ENCODE results near the gene CADPS. TPM values are rescaled to one million over a fixed set of nuclear protein-coding genes. Genes with fewer than 3 reads are reported as not detected.
A peak's percentile ranks its signal among the peaks of the same experiment; 100 is the strongest.

Gene CADPS
- total RNA-seq, 4 donors from 2014 or later, result 2.2 to 6.9 TPM; not detected in 2

GRCh38 chr3:62376906-62377877, 498.0 kb downstream of the CADPS start:
- 34 to 36% methylated on average over 50 to 59 of the region's 65 CpGs for WGBS, 2 donors
- no peak for DNase-seq (ENCODE audit: low spot score in 2 of 2)
- no peak overlapping the region for H3K4me3 ChIP-seq (ENCODE audit: low read depth, poor library complexity, severe bottlenecking)
- TF ChIP-seq CTCF (IDR thresholded peaks at IDR 0.05) (no peak), POLR2A (IDR thresholded peaks at IDR 0.05) (no peak)
- intact Hi-C loops (cut with DNase I; ENCODE audit: low total_unique reads), result no loop called here

- intact Hi-C loops (cut with DNase I; ENCODE audit: low total_unique reads), result no loop called here
- 58 to 68% methylated on average over 3 of the region's 3 CpGs for WGBS, 2 donors
- TF ChIP-seq POLR2A (IDR thresholded peaks at IDR 0.05), result no peak
- TF ChIP-seq CTCF (IDR thresholded peaks at IDR 0.05), result no peak
- H3K4me3 ChIP-seq (ENCODE audit: low read depth, poor library complexity, severe bottlenecking), result no peak overlapping the region
- DNase-seq (ENCODE audit: low spot score in 2 of 2), result no peak
Observed at GRCh38 chr3:62376454-62376720, 498.8 kb downstream of the CADPS start.

- no peak for DNase-seq (ENCODE audit: low spot score in 2 of 2)
- 33 to 34% methylated on average over 14 of the region's 14 CpGs for WGBS, 2 donors
- TF ChIP-seq CTCF (IDR thresholded peaks at IDR 0.05), result no peak
- no peak for TF ChIP-seq POLR2A (IDR thresholded peaks at IDR 0.05)
- intact Hi-C loops (cut with DNase I; ENCODE audit: low total_unique reads), result no loop called here
- no peak overlapping the region for H3K4me3 ChIP-seq (ENCODE audit: low read depth, poor library complexity, severe bottlenecking)
Observed at GRCh38 chr3:62375655-62376453, 499.4 kb downstream of the CADPS start.

GRCh38 chr3:62374341-62375218, 500.6 kb downstream of the CADPS start:
- TF ChIP-seq POLR2A (IDR thresholded peaks at IDR 0.05), result no peak
- intact Hi-C loops (cut with DNase I; ENCODE audit: low total_unique reads), result no loop called here
- WGBS, 2 donors, result 4 to 6% methylated on average over 30 of the region's 30 CpGs
- H3K4me3 ChIP-seq (ENCODE audit: low read depth, poor library complexity, severe bottlenecking), result peak overlapping the region; percentile 11
- no peak for DNase-seq (ENCODE audit: low spot score in 2 of 2)

GRCh38 chr3:62373714-62374333, 501.4 kb downstream of the CADPS start:
- no peak for DNase-seq (ENCODE audit: low spot score in 2 of 2)
- intact Hi-C loops (cut with DNase I; ENCODE audit: low total_unique reads), result no loop called here
- TF ChIP-seq POLR2A (IDR thresholded peaks at IDR 0.05), result no peak
- TF ChIP-seq CTCF (IDR thresholded peaks at IDR 0.05), result no peak
- H3K4me3 ChIP-seq (ENCODE audit: low read depth, poor library complexity, severe bottlenecking), result peak overlapping the region; percentile 11
- WGBS, 2 donors, result 0 to 3% methylated on average over 35 to 47 of the region's 47 CpGs
